Activated CD4-positive, alpha-beta memory T cell treated with anti-CD3 and anti-CD28 coated beads for 36 hours (primary cell): Measurements from ENCODE around the gene KLHDC10. TPM values are rescaled to one million over a fixed set of nuclear protein-coding genes. Genes with fewer than 3 reads are reported as not detected.
"Not testable (repeated sequence)": the region's sequence is repeated elsewhere in the genome, so short reads cannot be mapped to it uniquely, and the experiment has no call there.

Experiments used
- CTCF ChIA-PET: fragments of 350-600 bp; sonication (Branson Sonifier 250); formaldehyde crosslinking; loops from one replicate; lab custom pipeline; 2021; ENCODE audit warnings: antibody characterized with exemption, inconsistent platforms; lab: Charles Lee
- POLR2A ChIA-PET: fragments of 350-600 bp; sonication (Branson Sonifier 250); formaldehyde crosslinking; loops from one replicate; lab custom pipeline; 2021; ENCODE audit warnings: antibody characterized with exemption; lab: Charles Lee
- DNase-seq: peaks from one replicate; pipeline ENCODE4 v3.0.0-alpha.2; 2020
- H3K27ac Mint-ChIP-seq: one replicate; pipeline ENCODE4 v1.8.0; 2021; ENCODE audit warnings: mixed read lengths
- H3K27me3 Mint-ChIP-seq: one replicate; pipeline ENCODE4 v1.8.0; 2021; ENCODE audit warnings: mixed read lengths
- H3K36me3 Mint-ChIP-seq: one replicate; pipeline ENCODE4 v1.8.0; 2021; ENCODE audit warnings: mixed read lengths
- H3K4me1 Mint-ChIP-seq: one replicate; pipeline ENCODE4 v1.8.0; 2021; ENCODE audit warnings: low read depth, mixed read lengths
- H3K4me3 Mint-ChIP-seq: one replicate; pipeline ENCODE4 v1.8.0; 2021; ENCODE audit warnings: mild to moderate bottlenecking, mixed read lengths
- H3K9me3 Mint-ChIP-seq: one replicate; pipeline ENCODE4 v1.8.0; 2021; ENCODE audit warnings: mixed read lengths
- intact Hi-C: fragments of 100-400 bp; cut with micrococcal nuclease; formaldehyde crosslinking; loops from one replicate; pipeline ENCODE4 v1.15.1; 2023
- total RNA-seq, 2 experiments: library from RNA; stranded (reverse); gene quantifications; one replicate each; pipeline ENCODE4 v1.2.3, GENCODE V29; 2021

Gene KLHDC10
- 10 to 100 TPM; 16.4 to 16.8 TPM for total RNA-seq

DNA sequence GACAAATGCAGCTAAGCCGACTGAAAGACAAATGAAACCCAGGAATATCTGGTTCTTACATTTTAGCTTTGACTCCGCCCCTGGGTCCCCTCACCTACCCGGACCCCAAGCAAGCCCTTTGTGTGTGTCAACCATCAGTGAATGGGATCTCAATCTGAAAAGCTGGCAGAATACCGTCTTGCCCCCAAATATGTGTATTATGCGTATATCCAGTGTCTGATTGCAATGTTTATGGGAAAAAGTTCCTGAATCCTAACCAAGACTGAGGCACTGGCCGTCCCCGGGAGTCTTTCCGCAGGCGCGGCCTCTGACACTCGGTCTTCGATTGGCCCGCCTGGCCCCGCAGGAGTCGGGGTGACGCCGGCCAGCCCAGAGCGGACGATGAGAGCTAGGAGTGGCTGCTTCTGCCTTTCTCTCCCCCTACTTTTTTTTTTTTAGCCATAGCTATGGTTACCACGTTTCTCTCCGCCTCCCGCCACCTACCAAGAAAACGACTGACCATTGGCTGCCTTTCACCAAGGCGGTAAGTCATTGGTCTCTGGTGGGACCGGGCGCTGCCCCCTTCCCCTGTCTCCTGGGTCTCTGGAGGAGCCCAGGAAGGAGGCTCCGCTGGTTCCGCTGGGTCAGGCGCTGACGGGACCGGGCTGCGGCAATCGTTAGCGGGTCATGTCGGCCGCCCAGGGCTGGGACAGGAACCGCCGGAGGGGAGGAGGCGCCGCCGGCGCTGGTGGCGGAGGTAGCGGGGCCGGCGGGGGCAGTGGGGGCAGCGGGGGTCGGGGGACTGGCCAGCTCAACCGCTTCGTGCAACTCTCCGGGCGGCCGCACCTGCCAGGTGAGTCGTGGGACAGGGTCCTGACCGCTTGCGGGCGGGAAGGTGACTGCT lies at the start of gene KLHDC10:
Gene KLHDC10 (plus strand): TSS at position 557 of the 883 bp plus-strand sequence. CDS start 110 bp downstream, at position 667.
- intact Hi-C loops = loop anchor here (1.0 to 10.0 kb wide), 7 partner anchors 19 to 595 kb away; partner anchors contain the start of genes CEP41, COPG2, SSMEM1 and TMEM209
- ChIA-PET POLR2A (interaction anchor here (0.6 to 1.9 kb wide), 5 partner anchors 10 to 598 kb away, joined by 3 to 7 read pairs (median 4); partner anchors contain the start of genes COPG2 and TMEM209), CTCF (interaction anchor here (0.7 to 4.0 kb wide), 11 partner anchors 12 to 761 kb away, joined by 3 to 34 read pairs (median 5); no protein-coding TSS in a partner anchor)
- DNase-seq = peak; percentile 97
- peak within 1 kb of the TSS; percentile 75 for H3K4me3 Mint-ChIP-seq
- peaks cover 31% of the 10 kb centered on the region for H3K4me1 Mint-ChIP-seq
- no peaks in the 10 kb centered on the region for H3K9me3 Mint-ChIP-seq
- H3K36me3 Mint-ChIP-seq = no peaks in the 10 kb centered on the region
- H3K27ac Mint-ChIP-seq = peak within 1 kb of the TSS; percentile 66
- H3K27me3 Mint-ChIP-seq = no peaks in the 10 kb centered on the region

DNA sequence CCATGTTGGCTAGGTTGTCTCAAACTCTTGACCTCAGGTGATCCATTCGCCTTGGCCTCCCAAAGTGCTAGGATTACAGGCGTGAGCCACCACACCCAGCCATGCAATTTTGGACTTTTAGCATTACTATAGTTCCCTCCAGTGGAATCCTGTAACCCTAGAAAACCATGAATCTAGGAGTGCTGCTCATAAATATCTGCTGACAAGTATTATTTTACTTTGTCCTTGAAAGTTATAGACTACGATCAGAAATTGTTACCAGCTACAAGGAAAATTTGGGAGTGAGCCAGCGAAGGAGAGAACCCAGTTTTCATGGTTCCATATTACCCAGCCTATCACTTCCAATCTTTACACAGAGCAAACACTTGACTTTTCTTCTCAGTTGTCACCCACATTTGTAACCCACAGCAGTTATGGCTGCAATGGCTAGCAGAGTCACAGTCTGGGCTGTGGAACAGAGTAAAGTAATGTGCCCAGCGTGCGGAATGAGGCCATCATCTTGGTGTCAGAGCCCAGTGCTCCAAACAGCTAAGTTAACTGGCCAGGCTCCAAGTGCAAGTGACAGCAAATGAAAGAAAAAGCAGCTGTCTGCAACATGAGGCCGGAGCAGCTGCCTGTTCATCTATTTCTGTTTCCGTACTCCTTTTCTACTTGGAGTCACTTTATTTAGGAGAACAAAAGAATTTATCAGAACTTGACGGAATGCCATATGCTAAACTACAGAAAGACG lies 49.1 kb upstream of the KLHDC10 start:
- Mint-ChIP-seq H3K36me3 (peaks cover 40% of the 10 kb centered on the region), H3K4me1 (no peaks in the 10 kb centered on the region), H3K27me3 (no peaks in the 10 kb centered on the region), H3K27ac (no peak overlapping the region), H3K9me3 (no peaks in the 10 kb centered on the region), H3K4me3 (no peak overlapping the region)
- intact Hi-C loops = no loop called here
- ChIA-PET POLR2A (interaction anchor here (0.6 kb wide), 1 partner anchor 32 kb away, joined by 4 read pairs; no protein-coding TSS in a partner anchor), CTCF (interaction anchor here (0.6 kb wide), 1 partner anchor 105 kb away, joined by 7 read pairs; no protein-coding TSS in a partner anchor)
- DNase-seq = no peak

DNA sequence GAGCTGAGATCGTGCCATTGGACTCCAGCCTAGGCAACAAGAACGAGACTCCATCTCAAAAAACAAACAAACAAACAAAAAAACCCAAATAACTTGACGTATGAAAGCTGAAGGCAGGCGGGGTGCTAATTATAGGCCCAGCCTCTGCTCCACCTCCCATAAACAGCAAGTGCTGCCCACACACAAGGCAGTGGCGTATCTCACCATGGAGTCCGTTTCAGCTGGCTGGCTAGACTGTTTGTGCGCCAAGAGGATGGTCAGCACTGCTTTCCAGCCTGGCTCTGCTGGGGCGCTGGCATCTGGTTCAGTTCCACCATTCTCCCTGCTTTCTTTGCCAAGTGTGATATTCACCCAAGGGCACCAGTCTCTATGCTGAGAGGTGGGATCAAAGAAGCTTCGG lies 48.2 kb upstream of the KLHDC10 start:
- DNase-seq = no peak
- Mint-ChIP-seq H3K4me1 (no peaks in the 10 kb centered on the region), H3K27ac (no peak overlapping the region), H3K36me3 (peaks cover 43% of the 10 kb centered on the region), H3K4me3 (no peak overlapping the region), H3K9me3 (no peaks in the 10 kb centered on the region), H3K27me3 (no peaks in the 10 kb centered on the region)
- POLR2A ChIA-PET = no interaction called here
- intact Hi-C loops = no loop called here
- CTCF ChIA-PET = interaction anchor here (0.6 kb wide), 1 partner anchor 106 kb away, joined by 7 read pairs; no protein-coding TSS in a partner anchor

DNA sequence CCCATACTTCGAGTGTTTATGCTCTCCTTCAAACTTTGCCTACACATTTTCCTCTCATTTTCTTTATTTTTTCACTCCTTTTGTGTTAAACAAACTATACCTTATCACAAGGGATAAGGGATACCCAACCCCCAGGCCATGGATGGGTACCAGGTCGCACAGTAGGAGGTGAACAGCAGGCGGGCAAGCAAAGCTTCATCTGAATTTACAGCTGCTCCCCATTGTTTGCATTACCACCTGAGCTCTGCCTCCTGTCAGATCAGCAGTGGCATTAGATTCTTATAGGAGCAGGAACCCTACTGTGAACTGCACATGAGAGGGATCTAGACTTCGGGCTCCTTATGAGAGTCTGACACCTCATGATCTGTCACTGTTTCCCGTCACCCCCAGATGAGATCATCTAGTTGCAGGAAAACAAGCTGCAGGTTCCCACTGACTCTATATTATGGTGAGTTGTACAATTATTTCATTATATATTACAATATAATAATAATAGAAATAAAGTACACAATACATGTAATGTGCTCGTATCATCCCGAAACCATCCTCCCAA lies 47.6 kb upstream of the KLHDC10 start:
- DNase-seq = no peak
- Mint-ChIP-seq H3K9me3 (no peaks in the 10 kb centered on the region), H3K4me1 (no peaks in the 10 kb centered on the region), H3K27me3 (no peaks in the 10 kb centered on the region), H3K4me3 (no peak overlapping the region), H3K36me3 (peaks cover 45% of the 10 kb centered on the region), H3K27ac (no peak overlapping the region)
- POLR2A ChIA-PET = no interaction called here
- intact Hi-C loops = no loop called here
- CTCF ChIA-PET = no interaction called here

- Mint-ChIP-seq H3K27me3 (no peaks in the 10 kb centered on the region), H3K4me3 (no peak overlapping the region), H3K9me3 (no peaks in the 10 kb centered on the region), H3K36me3 (peaks cover 40% of the 10 kb centered on the region), H3K27ac (no peak overlapping the region), H3K4me1 (no peaks in the 10 kb centered on the region)
- no peak for DNase-seq
- ChIA-PET CTCF (no interaction called here), POLR2A (no interaction called here)
- intact Hi-C loops = no loop called here
Measured at GRCh38 chr7:130024390-130024789, 45.9 kb upstream of the KLHDC10 start.

DNA sequence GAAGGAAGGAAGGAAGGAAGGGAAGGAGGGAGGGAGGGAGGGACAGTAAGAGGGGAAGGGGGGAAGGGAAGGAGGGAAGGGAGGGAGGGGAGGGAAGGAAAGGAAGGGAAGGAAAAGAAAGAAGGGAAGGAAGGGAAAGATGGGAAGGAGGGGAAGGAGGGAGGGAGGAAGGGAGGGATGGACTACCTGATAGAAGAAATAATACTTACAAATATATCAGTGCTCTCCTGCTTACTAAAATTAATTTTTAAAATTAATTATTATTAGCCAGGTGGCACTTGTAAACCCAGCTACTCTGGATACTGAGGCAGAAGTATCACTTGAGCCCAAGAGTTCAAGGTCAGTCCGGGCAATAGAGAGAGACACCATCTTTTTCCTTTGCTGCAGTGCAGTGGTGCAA lies 37.6 kb upstream of the KLHDC10 start:
- Mint-ChIP-seq H3K36me3 (peaks cover 13% of the 10 kb centered on the region), H3K27me3 (no peaks in the 10 kb centered on the region), H3K27ac (no peak overlapping the region), H3K9me3 (no peaks in the 10 kb centered on the region), H3K4me1 (no peaks in the 10 kb centered on the region), H3K4me3 (no peak overlapping the region)
- no peak for DNase-seq
- intact Hi-C loops = no loop called here
- CTCF ChIA-PET = interaction anchor here (0.6 kb wide), 1 partner anchor 35 kb away, joined by 5 read pairs; no protein-coding TSS in a partner anchor
- POLR2A ChIA-PET = no interaction called here

DNA sequence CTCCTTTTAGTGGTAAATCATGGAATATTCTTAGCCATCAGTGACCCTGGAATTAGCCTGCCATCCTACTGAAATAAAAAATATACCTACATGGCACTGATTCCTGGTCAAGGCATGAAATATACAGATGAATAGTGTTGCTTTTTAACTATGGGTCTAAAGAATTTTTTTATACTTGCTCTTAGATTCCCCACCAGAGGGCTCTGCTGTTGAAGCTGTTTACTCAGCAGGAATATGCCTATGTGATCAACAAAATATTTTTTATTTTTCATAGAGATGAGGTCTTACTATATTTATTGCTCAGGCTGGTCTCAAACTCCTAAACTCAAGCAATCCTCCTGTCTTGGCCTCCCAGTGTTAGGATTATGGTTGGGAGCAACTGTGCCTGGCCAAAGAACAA lies 32.6 kb upstream of the KLHDC10 start:
- POLR2A ChIA-PET = no interaction called here
- CTCF ChIA-PET = no interaction called here
- Mint-ChIP-seq H3K4me3 (no peak overlapping the region), H3K27me3 (no peaks in the 10 kb centered on the region), H3K27ac (no peak overlapping the region), H3K36me3 (peaks cover 22% of the 10 kb centered on the region), H3K4me1 (no peaks in the 10 kb centered on the region), H3K9me3 (no peaks in the 10 kb centered on the region)
- DNase-seq = no peak
- intact Hi-C loops = no loop called here

GRCh38 chr7:130040576-130040975 lies 29.8 kb upstream of the KLHDC10 start:
- intact Hi-C loops = no loop called here
- H3K36me3 Mint-ChIP-seq = peaks cover 27% of the 10 kb centered on the region
- POLR2A ChIA-PET = no interaction called here
- H3K27ac Mint-ChIP-seq = no peak overlapping the region
- no peaks in the 10 kb centered on the region for H3K4me1 Mint-ChIP-seq
- CTCF ChIA-PET = no interaction called here
- H3K27me3 Mint-ChIP-seq = no peaks in the 10 kb centered on the region
- no peaks in the 10 kb centered on the region for H3K9me3 Mint-ChIP-seq
- no peak for DNase-seq
- no peak overlapping the region for H3K4me3 Mint-ChIP-seq

DNA sequence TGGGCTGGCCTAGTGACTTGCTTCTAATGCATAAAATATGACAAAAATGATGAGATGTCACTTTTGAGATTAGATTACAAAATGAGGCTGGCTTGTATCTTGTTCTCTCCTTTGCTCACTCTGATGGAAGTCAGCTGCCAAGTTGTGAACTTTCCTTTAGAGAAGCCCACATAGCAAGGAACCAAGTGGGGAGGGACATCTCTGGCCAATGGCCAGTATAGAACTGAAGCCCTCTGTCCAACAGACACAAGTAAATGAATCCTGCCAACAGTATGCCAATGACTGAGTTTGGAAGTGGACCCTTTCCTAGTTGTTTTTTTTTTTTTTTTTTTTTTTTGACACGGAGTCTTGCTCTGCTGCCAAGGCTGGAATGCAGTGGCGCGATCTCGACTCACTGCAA lies 22.5 kb upstream of the KLHDC10 start:
- H3K9me3 Mint-ChIP-seq = no peaks in the 10 kb centered on the region
- H3K36me3 Mint-ChIP-seq = peaks cover 9% of the 10 kb centered on the region
- H3K27me3 Mint-ChIP-seq = no peaks in the 10 kb centered on the region
- no peak overlapping the region for H3K27ac Mint-ChIP-seq
- peaks cover 13% of the 10 kb centered on the region for H3K4me1 Mint-ChIP-seq
- H3K4me3 Mint-ChIP-seq = no peak overlapping the region
- intact Hi-C loops = no loop called here
- DNase-seq = no peak
- ChIA-PET POLR2A (no interaction called here), CTCF (interaction anchor here (0.6 kb wide), 1 partner anchor 757 kb away, joined by 3 read pairs; no protein-coding TSS in a partner anchor)

DNA sequence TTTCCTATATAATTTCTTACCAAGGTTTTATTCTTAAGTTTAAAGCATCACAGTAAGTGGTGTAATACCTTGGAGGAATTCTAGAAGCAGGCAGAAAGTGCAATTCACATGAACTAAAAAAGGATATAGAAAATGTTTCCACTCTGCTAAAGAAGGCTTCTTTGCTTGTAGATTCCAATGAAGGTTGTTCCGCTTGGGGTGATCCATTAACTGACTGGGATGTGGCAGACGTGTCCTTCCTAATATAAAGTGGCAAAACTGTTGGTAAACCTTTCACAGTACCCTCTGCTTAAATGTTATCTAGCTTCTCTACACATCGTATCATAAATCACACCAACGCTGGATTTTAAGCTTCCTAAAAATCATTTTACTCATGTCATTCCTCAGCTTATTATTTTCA lies 21.4 kb upstream of the KLHDC10 start:
- DNase-seq = no peak
- ChIA-PET POLR2A (no interaction called here), CTCF (no interaction called here)

GRCh38 chr7:130052250-130052649 lies 18.1 kb upstream of the KLHDC10 start:
- CTCF ChIA-PET = interaction anchor here (0.8 kb wide), 1 partner anchor 11 kb away, joined by 3 read pairs; no protein-coding TSS in a partner anchor
- H3K36me3 Mint-ChIP-seq, H3K27me3 Mint-ChIP-seq, DNase-seq, H3K27ac Mint-ChIP-seq, intact Hi-C loops, POLR2A ChIA-PET, H3K9me3 Mint-ChIP-seq, H3K4me3 Mint-ChIP-seq: not testable (repeated sequence)
- peaks cover 13% of the 10 kb centered on the region for H3K4me1 Mint-ChIP-seq

More for the DNA sequence above, 21.4 kb upstream of the KLHDC10 start:
- no peaks in the 10 kb centered on the region for H3K27me3 Mint-ChIP-seq
- intact Hi-C loops = no loop called here
- H3K27ac Mint-ChIP-seq = no peak overlapping the region
- peaks cover 9% of the 10 kb centered on the region for H3K36me3 Mint-ChIP-seq
- H3K4me3 Mint-ChIP-seq = no peak overlapping the region
- peaks cover 13% of the 10 kb centered on the region for H3K4me1 Mint-ChIP-seq
- H3K9me3 Mint-ChIP-seq = no peaks in the 10 kb centered on the region

- H3K36me3 Mint-ChIP-seq, H3K9me3 Mint-ChIP-seq, CTCF ChIA-PET, H3K4me1 Mint-ChIP-seq, intact Hi-C loops, H3K27ac Mint-ChIP-seq, DNase-seq, H3K4me3 Mint-ChIP-seq, POLR2A ChIA-PET, H3K27me3 Mint-ChIP-seq: not testable (repeated sequence)
Measured at GRCh38 chr7:130055198-130055597, 15.1 kb upstream of the KLHDC10 start.
